ENCODE measurements around the gene EYS.

- TF ChIP-seq CTCF (IDR thresholded peaks at IDR 0.05) = no peak
- no peak for TF ChIP-seq EP300 (IDR thresholded peaks at IDR 0.05)
Observed at GRCh38 chr6:64160486-64160885, 1546.5 kb downstream of the EYS start.

Measured in stomach (tissue), 4 donors.